SH-SY5Y (cell line): ENCODE data around the gene FAM117B.

Experiments used
- GATA2 ChIP-seq: IDR thresholded peaks from 2 replicates; pipeline ENCODE4 v1.6.1; 2011; ENCODE audit warnings: mild to moderate bottlenecking, low read depth, low read length
- GATA3 ChIP-seq: IDR thresholded peaks from 2 replicates; pipeline ENCODE4 v1.6.1; 2011; ENCODE audit warnings: low read depth, mild to moderate bottlenecking, low read length, moderate library complexity

- no peak for TF ChIP-seq GATA2
- no peak for TF ChIP-seq GATA3
Observed at GRCh38 chr2:202723746-202724145, 89.0 kb downstream of the FAM117B start.
